GM18951 (cell line): ENCODE measurements around the gene KRTAP2-3.
"Not testable (repeated sequence)": the region's sequence is repeated elsewhere in the genome, so short reads cannot be mapped to it uniquely, and the experiment has no call there.

Source experiments
- POLR2A ChIP-seq: IDR thresholded peaks from 4 replicates; pipeline ENCODE4 v1.6.1; 2011; ENCODE audit warnings: mild to moderate bottlenecking; ENCODE audit not compliant: insufficient read length, insufficient read depth; ENCODE audit errors: extremely low read depth
- in situ Hi-C: fragments of 300-500 bp; cut with MboI; formaldehyde crosslinking; loops from one replicate; pipeline ENCODE4 v1.12.0; 2022; ENCODE audit warnings: low sequenced_read_pairs, mixed read lengths, inconsistent platforms; ENCODE audit not compliant: unreplicated experiment

Gene KRTAP2-3

DNA sequence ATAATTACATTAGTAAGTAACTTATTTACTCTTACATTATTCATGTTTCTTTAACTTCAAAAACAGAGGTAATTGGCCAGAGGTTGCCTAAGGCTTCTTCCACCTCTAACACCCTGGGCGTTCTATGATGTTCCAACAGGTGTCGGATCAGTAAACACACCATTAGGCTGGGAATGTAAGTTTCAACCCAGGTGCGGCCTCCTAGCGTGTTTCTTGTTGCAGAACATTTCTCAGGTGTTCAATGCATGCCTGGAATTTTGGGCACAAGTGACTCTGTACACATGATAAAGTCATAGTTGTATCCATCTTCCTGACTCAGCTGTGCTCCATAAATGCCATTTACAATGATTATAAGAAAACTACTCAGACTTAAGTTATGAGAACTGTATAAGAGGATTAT, 5.9 kb downstream of the KRTAP2-3 start:
- no peak for TF ChIP-seq POLR2A
- in situ Hi-C loops, result no loop called here

DNA sequence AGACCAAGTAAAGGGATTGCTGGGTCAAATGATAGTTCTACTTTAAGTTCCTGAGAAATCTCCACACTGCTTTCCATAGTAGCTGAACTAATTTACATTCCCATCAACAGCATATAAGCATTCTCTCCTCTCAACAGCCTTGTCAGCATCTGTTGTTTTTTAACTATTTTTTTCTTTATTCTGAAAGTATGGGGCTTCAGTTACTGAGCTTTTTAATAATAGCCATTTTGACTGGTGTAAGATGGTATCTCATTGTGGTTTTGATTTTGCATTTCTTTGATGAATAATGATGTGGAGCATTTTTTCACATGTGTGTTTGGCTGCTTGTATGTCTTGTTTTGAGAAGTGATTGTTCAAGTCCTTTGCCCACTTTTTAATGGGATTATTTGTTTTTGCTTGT, 7.3 kb downstream of the KRTAP2-3 start:
- no peak for TF ChIP-seq POLR2A
- in situ Hi-C loops, result no loop called here

DNA sequence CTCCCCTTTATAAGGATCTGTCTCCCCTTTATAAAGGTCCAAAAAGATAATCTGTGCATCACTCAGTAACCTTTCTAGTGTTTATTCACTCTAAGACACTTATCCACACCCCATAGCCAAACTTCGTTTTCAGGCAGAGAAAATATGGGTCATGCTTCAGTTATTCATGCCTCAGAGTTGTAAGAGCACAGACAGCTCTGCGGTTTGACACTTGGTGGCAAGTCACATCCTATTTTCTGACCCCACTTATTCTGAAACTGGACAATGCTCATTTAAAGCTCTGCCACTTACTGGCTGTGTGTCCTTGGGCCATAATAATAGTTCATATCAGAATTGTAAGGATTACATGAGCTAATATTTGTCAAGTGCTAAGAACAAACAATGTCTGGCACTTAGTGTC, 10.8 kb downstream of the KRTAP2-3 start:
- TF ChIP-seq POLR2A, result no peak
- in situ Hi-C loops, result no loop called here

GRCh38 chr17:41048441-41048840, 11.5 kb downstream of the KRTAP2-3 start:
- TF ChIP-seq POLR2A, result no peak
- in situ Hi-C loops, result no loop called here

GRCh38 chr17:41046735-41047465, 13.0 kb downstream of the KRTAP2-3 start, which contains the start of gene KRTAP2-1:
KRTAP2-1 (minus strand) TSS chr17:41047316; CDS start chr17:41047267, 49 bp downstream.
- in situ Hi-C loops, result not testable (repeated sequence)

DNA sequence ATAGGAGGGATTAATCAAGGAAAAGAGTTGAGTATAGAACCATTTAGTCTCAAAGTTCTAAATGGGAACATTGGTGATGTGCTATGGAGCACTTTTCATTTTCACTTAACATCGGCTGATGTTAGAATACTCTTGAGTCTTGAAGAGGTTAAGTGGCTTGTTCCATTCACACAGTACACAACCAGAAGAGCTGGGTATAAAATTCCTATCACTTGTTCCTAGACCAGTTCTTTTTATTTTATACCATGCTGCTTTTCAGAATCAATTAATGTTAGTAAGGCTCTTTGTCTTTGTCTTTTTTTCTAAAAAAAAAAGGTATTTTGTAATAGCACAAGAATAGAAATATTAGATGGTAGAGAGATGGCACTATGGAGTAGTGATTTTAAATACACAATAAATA, 17.0 kb downstream of the KRTAP2-3 start:
- TF ChIP-seq POLR2A, result no peak
- in situ Hi-C loops, result no loop called here

GRCh38 chr17:41040783-41041571, 18.9 kb downstream of the KRTAP2-3 start, which contains the start of gene KRTAP1-1:
KRTAP1-1 (minus strand) TSS chr17:41041450; CDS start chr17:41041397, 53 bp downstream.
- in situ Hi-C loops, result not testable (repeated sequence)

DNA sequence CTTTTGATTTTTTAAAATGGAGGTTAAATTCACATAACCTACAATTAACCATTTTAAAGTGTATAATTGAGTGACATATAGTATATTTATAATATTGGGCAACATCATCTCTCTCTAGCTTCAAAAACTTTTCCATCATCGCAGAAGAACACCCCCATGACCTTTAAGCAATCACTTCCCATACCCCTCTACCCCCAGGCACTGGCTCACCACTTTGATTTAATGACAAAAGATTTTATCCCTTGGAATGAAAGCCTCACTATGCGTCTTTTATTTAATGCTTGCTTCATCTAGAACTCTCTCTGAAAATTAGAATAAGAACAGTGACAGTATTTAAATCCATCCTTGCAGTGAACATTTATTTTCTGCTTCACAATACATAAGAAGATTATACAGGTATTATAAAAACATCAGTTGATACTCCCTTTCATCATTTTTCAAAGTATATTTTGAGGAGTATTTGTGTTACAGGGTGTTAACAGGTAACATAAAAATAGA, 22.0 kb downstream of the KRTAP2-3 start:
- in situ Hi-C loops, result no loop called here
- TF ChIP-seq POLR2A, result no peak

GRCh38 chr17:41034346-41034935, 25.5 kb downstream of the KRTAP2-3 start, which contains the start of gene KRTAP1-3:
KRTAP1-3 (minus strand) TSS chr17:41034874; CDS start chr17:41034821, 53 bp downstream.
- in situ Hi-C loops, result not testable (repeated sequence)

- TF ChIP-seq POLR2A, result no peak
- in situ Hi-C loops, result no loop called here
These were observed 30.2 kb downstream of the KRTAP2-3 start, which contains the start of gene KRTAP1-4 for GRCh38 chr17:41029633-41030245. KRTAP1-4 (minus strand) TSS chr17:41030195; CDS start chr17:41030078, 117 bp downstream.

DNA sequence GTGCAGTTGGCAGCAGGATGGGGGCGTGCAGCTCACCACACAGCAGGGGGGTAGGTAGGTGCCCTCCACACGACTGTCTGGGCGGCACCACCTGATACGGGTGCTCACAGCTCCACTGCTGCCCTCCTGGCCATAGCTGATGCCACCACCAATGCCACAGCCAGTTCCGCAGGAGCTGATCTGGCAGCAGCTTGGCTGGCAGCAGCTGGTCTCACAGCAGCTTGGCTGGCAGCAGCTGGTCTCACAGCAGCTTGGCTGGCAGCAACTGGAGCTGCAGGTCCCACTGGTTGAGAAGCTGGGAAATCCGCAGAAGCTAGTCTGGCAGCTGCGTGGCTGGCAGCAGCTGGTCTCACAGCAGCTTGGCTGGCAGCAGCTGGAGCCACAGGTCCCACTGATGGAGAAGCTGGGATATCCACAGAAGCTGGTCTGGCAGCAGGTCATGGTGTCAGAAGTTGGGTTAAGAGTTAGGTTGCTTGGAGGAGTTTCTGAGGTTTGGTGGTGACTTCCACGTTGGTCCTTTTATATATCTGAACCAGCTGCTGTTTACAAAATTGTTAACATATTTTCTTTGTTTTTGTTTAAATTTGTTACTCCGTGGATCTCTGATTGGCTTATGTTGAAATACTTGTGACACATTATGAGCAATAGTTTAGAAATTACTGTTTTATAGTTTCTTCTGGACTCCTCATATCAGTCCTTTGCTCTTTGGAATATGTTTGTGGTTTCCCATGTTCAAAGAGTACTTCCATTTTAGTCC, 33.0 kb downstream of the KRTAP2-3 start, which contains the start of gene KRTAP1-5:
Gene KRTAP1-5 (minus strand): TSS at position 494 of the 757 bp plus-strand sequence. CDS start 53 bp downstream, at position 441.
- in situ Hi-C loops, result no loop called here
- no peak for TF ChIP-seq POLR2A

DNA sequence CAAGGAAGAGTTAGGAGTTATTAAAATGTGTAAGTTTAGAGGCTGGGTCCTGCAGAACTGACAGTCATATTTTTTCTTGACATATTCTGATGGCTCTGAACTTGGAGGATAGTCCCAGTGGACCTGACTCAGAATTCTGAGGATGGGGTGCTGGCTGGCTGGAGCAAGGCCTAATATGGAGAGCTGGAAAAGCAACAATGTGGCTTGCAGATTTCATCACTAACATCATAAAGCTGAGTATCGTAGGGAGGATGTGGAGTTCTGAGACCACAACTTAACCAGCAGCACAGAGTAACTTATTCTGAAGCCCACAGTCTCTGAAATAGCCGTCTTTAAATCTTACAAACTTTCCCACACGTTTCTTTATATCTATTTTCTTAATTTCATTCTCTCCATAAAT, 35.2 kb downstream of the KRTAP2-3 start:
- no peak for TF ChIP-seq POLR2A
- in situ Hi-C loops, result no loop called here
